HG03460 (cell line): Measurements from ENCODE around the gene ESPN.
"Not testable (repeated sequence)": the region's sequence is repeated elsewhere in the genome, so short reads cannot be mapped to it uniquely, and the experiment has no call there.

ENCODE experiments used
- ATAC-seq: cut with Tn5 transposase; IDR thresholded peaks from one replicate; pipeline ENCODE4 v1.9.1; 2021; ENCODE audit not compliant: unreplicated experiment

The ESPN gene

DNA sequence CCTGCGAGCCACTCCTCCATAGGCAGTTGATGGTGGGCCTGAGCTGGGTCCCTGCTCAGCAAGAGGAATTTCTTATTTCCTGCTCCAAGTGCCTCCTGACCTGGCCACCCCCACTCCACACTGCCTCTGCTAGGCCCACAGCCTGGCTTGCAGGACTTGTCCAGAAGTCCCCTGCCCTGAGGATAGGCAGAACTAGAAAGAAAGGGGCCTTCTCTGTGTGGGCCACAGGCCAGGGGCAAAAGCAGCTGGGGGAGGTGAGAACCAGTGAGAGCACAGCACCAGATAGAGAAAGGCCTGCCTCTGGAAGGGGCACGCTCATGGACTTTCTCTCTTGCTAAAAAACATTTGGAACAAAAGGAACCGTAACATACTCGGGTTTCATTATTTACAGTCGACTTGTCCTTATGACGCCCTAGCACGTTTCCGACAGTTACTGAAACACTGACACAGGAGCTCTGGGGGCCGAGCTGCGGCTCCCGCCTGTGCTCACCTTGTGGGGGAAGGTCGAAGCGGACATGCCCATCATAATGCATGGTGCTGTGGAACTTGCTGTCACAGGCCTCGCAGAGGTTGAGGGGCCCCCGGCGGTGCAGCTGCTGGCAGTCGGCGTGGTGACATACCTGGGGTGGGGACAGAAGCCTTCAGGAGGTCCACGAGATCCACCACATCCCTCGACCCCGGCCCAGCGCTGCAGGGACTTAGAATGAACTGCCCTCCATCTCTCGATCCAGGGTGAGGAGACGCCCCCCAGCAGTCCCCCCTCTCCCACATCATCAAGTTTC, 52.7 kb downstream of the ESPN start:
- no peak for ATAC-seq

- ATAC-seq: no peak
Measured at GRCh38 chr1:6481820-6482219, 57.2 kb downstream of the ESPN start.

- no peak for ATAC-seq
Measured at GRCh38 chr1:6483017-6483760, 58.6 kb downstream of the ESPN start.

DNA sequence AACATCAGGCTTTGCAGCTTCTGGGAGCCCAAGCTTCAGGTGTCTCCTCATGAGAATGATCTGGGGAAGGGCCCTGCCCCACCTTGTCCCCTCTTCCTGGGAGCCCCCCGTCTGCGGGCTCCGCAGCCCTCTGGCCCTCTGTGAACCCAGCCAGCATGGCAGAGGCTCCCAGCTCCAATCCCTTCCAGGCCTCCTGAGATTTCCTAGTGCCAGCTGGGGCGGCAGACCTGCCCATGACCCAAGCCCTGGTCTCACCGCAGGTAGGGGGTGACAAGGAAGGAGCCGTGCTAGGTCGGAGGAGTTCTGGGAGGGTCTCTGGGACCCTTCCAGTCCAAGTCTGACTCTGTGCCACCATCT, 59.2 kb downstream of the ESPN start:
- ATAC-seq: no peak

DNA sequence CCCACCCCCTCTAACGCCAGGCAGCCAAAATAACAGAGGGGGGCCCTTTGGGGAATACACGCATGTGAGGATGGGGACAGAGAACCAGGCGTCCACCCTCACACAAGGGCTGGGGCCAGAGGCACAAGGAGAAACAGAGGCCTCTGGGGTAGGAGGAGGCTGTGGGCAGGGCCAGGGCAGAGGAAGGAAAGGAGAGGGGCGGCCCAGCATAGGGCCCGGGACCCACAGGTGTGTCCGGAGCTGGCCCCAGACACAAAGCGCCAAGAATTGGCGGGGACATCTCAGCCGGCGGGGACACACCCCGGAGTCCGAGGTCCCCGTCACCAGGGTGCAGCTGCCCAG, 60.2 kb downstream of the ESPN start:
- no peak for ATAC-seq

DNA sequence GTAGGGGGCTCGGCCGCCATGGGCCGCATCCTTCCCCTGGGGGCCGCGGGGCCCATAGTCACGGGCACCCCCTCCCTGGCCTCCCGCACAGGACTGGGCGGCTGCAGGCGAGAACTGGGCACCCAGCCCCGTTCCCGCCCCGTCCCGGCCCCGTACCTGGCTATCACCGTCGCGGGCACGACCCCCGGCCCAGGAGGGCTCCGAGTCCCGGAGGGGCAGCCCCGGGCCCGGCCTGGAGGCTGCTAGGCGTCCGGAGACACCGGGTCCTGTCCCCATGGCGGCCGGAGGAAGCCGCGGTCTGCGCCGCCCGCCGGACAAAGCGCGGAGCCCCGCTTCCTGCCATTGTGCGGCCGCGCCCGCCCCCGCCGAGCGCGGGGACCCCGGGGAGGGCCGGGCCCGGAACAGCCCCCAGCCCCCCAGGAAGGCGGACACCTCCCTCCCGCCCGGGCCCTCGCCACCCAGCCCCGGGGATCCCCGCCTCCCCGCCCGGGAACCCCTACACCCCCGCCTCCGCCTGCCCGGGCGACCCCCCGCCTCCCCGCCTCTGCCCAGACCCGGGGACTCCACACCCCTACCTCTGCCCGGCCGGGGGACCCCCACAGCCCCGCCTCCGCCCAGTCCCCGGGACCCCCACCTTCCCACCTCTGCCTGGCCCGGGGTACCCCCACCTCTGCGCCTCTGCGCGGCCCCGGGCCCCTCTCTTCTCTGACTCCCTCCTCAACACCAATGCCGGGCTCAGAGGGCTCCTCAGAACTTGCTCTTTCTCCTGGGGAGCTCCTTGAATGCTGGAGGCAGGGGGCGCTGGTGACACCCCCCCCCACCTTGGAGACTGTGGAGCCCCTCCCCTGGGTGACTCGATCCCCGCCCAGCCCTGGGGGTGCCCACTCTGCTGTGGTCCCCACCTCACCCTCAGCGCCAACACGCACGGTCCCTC, 60.9 kb downstream of the ESPN start:
- no peak for ATAC-seq

DNA sequence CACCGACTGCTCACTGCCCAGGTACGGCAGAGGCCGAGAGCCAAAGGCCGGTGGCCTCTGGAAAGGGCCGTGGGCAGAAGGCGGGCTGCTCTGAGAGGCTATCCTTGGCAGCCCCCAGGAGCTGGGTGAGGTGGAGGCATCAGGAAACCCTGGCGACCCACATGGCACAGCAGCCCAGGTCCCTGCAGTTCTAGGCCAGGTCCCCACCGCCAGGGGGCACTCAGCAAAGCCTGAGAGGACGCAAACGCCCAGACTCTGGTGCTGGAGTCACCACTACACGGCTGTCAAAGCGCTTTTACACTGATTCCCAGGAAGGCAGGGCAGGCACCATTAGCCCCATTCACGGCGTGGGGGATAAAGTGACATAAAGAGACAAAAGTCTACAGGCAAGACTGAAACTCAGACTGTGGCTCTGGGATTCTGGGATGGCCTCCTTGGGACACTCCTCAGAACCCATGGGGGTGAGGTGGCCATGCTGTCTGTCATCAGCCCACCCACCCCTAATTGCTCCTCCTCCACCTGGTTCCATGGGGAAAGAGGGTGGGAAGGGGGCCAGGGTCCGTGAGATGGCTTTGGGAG, 61.9 kb downstream of the ESPN start:
- ATAC-seq: no peak

GRCh38 chr1:6487804-6488484, 63.4 kb downstream of the ESPN start:
- no peak for ATAC-seq

GRCh38 chr1:6488602-6489382, 64.2 kb downstream of the ESPN start:
- ATAC-seq: no peak

DNA sequence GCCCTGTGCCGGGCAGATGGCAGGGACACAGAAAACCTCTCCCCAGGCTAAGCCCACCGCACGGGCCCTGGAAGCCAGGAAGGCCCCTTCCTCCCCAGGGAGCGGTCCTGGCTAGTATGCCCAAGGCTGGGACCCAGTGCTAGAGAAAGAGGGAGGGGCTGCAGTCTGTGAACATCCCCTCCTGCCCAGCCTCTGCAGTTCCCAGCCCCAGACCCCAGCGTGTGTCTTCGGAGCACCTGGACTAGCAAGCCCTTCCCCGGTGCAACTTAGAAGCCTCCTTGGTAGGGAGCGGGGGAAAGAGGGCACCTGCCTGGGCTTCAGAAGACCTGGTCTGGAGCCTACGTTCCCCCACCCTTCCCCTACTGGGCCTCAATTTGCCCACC, 64.8 kb downstream of the ESPN start:
- ATAC-seq: no peak

DNA sequence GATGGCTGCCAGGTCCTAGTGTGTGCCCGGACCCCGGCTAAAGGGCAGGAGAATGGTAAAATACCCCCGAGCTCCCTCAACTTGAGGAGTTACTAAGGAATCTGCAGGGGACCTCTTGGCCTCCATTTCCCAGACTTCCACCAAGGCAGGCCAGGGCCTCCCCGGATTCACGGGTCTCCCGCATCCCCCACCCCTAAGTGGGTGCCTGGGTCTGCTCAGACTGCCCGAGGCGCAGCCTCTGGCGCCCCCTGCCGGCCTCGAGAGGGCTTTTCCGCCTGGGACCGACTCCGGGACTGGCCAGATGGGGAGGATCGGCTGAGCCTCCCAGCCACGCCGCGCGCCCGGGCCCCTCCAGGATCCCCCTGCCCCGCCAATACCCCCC, 65.2 kb downstream of the ESPN start:
- no peak for ATAC-seq

DNA sequence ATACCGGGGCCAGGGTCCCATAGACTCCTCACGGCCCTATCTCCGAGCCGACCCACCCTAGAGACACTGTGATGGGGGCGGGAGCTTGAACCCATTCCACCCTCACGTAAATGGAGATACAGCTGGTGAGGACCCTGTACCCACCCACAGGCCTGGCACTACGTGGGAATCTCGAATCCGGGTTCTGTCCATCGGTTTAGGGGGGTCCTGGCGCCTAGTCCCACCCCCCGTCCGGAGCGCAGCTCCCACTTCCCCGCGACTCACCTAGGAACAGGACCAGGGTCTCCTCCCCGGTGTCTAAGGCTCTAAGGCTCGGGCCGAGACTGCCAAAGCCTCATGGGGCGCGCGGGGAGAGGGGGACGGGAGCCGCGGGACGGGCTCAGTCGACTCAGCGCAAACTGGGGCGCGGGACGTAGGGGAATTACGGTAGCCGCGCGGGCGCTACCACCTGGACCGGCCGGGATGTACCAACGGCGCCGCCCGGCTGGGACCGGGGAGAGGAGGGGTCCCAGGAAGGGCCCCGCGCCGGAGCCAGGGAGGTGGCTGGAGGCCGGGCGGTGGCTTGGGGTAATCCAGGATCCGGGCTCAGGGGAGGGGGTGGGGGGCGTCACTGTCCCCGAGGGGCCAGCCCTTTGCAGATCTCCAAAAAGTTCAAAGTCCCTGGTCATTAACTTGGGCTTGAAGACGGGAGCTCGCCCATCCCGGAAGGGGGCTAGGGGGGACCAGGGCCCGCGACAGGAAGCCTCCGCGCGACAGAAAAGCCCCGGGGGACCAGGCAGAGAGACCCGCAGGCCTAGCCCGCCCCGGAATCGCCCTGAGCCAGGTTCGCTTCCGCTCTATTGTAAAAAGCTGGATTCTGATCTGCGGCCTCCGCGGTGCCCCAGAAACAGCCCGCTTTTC, 65.9 kb downstream of the ESPN start:
- peak; percentile 40 for ATAC-seq

GRCh38 chr1:6491081-6491449, 66.5 kb downstream of the ESPN start:
- no peak for ATAC-seq

DNA sequence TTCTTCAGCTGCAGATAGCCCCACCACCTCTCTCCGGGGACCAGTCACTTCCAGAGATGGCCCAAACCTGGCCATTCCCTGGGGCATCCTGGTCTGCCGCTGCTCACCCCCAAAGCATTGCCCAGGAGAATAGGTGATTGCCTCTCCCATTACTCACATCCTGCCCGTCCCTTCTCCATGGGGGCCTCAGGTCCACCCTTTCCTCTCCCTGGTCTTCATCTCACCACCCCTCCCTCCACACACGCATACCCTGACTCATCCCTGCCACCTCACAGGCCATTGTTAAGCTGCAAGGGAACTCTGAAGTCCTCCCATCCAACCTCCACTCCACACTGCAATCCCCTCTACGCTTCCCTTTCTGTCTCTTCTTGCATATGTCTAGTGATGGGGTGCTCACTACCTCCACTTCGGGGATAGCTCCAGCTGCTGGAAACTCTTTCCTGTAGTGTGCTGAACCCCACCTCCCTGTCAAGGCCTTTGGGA, 66.9 kb downstream of the ESPN start, which contains the start of gene PLEKHG5:
TSS of gene PLEKHG5 (minus strand) at position 188 of the 483 bp plus-strand sequence. CDS start 14,096 bp downstream, outside the sequence.
- no peak for ATAC-seq

GRCh38 chr1:6491966-6492365, 67.4 kb downstream of the ESPN start:
- no peak for ATAC-seq

DNA sequence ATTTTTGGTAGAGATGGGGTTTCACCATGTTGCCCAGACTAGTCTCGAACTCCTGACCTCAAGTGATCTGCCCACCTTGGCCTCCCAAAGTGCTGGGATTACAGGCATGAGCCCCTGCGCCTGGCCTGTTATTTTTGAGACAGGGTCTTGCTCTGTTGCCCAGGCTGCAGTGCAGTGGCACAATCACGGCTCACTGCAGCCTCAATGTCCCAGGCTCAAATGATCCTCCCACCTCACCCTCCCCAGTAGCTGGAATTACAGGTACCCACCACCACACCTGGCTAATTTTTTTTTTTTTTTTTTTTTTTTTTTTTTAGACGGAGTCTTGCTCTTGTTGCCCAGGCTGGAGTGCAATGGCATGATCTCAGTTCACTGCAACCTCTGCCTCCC, 69.3 kb downstream of the ESPN start:
- not testable (repeated sequence) for ATAC-seq

- ATAC-seq: no peak
Measured at GRCh38 chr1:6494627-6495026, 70.1 kb downstream of the ESPN start.

DNA sequence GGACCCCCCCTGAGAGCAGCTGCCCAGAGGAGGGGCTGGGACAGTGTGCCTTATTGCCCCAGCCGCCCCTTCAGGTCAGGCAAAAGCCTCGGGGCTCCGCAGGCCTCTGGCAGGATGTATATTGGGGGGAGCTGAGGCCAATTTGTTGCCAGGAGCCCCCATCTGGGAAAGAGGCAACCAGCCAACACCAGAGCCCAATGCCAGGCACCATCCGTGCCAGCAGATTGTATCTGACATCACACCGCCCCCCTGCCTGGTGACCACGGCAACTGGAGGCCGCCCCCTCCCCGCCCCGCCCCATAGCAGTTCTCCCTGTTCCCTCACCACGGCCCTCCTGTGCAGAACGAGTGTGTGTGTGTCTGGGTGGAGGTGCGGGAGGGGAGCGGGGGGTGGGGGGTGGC, 70.5 kb downstream of the ESPN start:
- ATAC-seq: no peak
